ENCODE measurements around the gene RAX2.

DNA sequence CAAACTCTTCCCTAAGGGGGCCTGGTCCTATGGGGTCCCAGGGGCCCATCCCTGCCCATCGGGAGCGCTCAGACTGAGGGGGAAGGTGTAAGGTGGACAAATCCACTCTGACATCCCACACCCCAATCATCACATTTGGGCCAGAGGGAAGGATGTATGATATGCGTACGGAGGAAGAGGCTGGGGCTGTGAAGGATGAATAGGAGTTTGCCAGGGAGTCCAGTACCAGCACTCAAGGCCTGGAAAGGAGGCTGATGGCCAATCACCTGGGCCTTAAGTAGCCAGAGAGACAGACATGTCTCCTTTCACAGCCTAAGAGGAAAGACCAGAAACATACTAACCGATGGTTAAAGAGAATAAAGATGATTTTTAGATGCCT, 48.9 kb downstream of the RAX2 start:
- TF ChIP-seq EZH2 (IDR thresholded peaks at IDR 0.05) (no peak), FOSL1 (IDR thresholded peaks at IDR 0.05; ENCODE audit: low read depth) (no peak), POLR2A (IDR thresholded peaks at IDR 0.05; ENCODE audit: borderline replicate concordance, extremely low read depth, insufficient read depth, insufficient read length) (no peak), EZH2phosphoT487 (IDR thresholded peaks at IDR 0.05; ENCODE audit: borderline replicate concordance) (no peak), POLR2AphosphoS5 (IDR thresholded peaks at IDR 0.05; ENCODE audit: low read depth, low read length) (no peak), CBX3 (IDR thresholded peaks at IDR 0.05; ENCODE audit: low read depth) (no peak), YY1 (IDR thresholded peaks at IDR 0.05; ENCODE audit: extremely low read depth, insufficient replicate concordance, low read depth, low read length) (no peak)
- TF ChIP-seq, protein P1, sequence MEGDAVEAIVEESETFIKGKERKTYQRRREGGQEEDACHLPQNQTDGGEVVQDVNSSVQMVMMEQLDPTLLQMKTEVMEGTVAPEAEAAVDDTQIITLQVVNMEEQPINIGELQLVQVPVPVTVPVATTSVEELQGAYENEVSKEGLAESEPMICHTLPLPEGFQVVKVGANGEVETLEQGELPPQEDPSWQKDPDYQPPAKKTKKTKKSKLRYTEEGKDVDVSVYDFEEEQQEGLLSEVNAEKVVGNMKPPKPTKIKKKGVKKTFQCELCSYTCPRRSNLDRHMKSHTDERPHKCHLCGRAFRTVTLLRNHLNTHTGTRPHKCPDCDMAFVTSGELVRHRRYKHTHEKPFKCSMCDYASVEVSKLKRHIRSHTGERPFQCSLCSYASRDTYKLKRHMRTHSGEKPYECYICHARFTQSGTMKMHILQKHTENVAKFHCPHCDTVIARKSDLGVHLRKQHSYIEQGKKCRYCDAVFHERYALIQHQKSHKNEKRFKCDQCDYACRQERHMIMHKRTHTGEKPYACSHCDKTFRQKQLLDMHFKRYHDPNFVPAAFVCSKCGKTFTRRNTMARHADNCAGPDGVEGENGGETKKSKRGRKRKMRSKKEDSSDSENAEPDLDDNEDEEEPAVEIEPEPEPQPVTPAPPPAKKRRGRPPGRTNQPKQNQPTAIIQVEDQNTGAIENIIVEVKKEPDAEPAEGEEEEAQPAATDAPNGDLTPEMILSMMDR (IDR thresholded peaks at IDR 0.05 in 2 of 3, conservative IDR thresholded peaks at IDR 0.05 in 1 of 3; ENCODE audit: borderline replicate concordance in 1 of 3, insufficient read depth in 1 of 3, low read depth in 2 of 3, low read length in 2 of 3) = no peak
- TF ChIP-seq, protein P2, sequence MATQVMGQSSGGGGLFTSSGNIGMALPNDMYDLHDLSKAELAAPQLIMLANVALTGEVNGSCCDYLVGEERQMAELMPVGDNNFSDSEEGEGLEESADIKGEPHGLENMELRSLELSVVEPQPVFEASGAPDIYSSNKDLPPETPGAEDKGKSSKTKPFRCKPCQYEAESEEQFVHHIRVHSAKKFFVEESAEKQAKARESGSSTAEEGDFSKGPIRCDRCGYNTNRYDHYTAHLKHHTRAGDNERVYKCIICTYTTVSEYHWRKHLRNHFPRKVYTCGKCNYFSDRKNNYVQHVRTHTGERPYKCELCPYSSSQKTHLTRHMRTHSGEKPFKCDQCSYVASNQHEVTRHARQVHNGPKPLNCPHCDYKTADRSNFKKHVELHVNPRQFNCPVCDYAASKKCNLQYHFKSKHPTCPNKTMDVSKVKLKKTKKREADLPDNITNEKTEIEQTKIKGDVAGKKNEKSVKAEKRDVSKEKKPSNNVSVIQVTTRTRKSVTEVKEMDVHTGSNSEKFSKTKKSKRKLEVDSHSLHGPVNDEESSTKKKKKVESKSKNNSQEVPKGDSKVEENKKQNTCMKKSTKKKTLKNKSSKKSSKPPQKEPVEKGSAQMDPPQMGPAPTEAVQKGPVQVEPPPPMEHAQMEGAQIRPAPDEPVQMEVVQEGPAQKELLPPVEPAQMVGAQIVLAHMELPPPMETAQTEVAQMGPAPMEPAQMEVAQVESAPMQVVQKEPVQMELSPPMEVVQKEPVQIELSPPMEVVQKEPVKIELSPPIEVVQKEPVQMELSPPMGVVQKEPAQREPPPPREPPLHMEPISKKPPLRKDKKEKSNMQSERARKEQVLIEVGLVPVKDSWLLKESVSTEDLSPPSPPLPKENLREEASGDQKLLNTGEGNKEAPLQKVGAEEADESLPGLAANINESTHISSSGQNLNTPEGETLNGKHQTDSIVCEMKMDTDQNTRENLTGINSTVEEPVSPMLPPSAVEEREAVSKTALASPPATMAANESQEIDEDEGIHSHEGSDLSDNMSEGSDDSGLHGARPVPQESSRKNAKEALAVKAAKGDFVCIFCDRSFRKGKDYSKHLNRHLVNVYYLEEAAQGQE (IDR thresholded peaks at IDR 0.05; ENCODE audit: low read depth) = no peak

All from HCT116 (cell line).